Stimulated activated naive CD8-positive, alpha-beta T cell treated with anti-CD3 and anti-CD28 coated beads, Interleukin-15, amount 100 ng/mL, for 72 hours (primary cell): ENCODE data around the gene FAM171A1.

Experiments used
- ATAC-seq: fragments of 150-1000 bp; cut with Tn5 transposase; 2 replicates; pipeline ENCODE4 v1.10.0; 2021; ENCODE audit warnings: mild to moderate bottlenecking, moderate library complexity
- DNase-seq, 2 donors: peaks; one replicate each; pipeline ENCODE4 v3.0.0; 2021 to 2022
- H3K27ac Mint-ChIP-seq, 2 donors: one replicate each; pipeline ENCODE4 v1.8.0; 2022; ENCODE audit warnings: mild to moderate bottlenecking in 2 of 2, mixed read lengths in 2 of 2, moderate library complexity in 2 of 2
- H3K27me3 Mint-ChIP-seq: one replicate; pipeline ENCODE4 v1.8.0; 2022; ENCODE audit warnings: mixed read lengths
- H3K4me1 Mint-ChIP-seq: one replicate; pipeline ENCODE4 v1.8.0; 2022; ENCODE audit warnings: mild to moderate bottlenecking, mixed read lengths
- H3K4me3 Mint-ChIP-seq, 2 donors: one replicate each; pipeline ENCODE4 v1.8.0; 2022; ENCODE audit warnings: mild to moderate bottlenecking in 2 of 2, mixed read lengths in 2 of 2, moderate library complexity in 1 of 2
- H3K9me3 Mint-ChIP-seq, 2 donors: one replicate each; pipeline ENCODE4 v1.8.0; 2022; ENCODE audit warnings: mixed read lengths in 2 of 2

Gene FAM171A1

DNA sequence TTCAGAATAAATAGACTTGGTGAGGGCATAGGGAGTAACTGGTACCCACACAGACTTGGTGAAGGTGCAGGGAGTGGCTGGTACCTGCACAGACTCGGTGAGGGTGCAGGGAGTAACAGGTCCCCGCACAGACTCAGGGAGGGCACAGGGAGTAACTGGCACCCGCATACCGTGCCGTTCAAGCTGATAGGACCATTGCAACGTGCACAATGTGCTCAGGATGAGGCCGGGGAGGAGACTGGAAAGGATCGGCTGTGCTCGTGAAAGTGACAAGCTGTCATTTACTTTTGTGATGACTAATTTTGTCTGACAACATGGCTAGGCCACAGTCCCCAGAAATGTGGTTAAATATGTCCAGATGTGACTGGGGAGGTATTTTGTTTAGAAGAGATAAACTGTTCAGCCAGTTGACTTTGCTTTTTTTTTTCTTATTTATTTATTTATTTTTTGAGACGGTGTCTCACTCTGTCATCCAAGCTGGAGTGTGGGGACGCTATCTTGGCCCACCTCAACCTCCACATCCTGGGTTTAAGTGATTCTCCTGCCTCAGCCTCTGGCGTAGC lies 126.4 kb downstream of the FAM171A1 start:
- Mint-ChIP-seq H3K27me3 (no peaks in the 10 kb centered on the region), H3K9me3 (no peaks in the 10 kb centered on the region), H3K4me3 (no peak overlapping the region), H3K27ac (no peak overlapping the region), H3K4me1 (peaks cover 15% of the 10 kb centered on the region)
- peak; percentile 72 for ATAC-seq
- no peak for DNase-seq

DNA sequence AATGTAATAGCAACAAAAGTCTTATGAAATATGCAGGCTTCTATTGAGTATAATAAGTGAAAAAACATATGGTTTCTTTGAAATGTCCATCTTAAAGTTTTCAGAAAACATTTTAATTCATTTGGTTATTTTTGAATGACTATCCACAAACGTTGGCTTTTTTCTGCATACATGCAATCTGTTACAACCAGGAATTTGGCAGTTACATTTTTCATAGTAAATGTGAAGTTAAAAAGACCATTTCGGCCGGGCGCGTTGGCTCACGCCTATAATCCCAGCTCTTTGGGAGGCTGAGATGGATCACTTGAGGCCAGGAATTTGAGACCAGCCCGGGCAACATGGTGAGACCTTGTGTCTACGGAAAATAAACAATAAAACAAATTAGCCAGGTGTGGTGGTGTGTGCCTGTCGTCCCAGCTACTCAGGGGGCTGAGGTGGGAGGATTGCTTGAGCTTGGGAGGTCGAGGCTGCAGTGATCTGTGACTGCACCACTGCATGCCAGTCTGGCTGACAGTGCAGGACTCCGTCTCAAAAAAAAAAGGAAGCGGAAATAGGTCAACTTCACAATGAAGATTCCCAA lies 128.7 kb downstream of the FAM171A1 start:
- Mint-ChIP-seq H3K27ac (no peak overlapping the region), H3K27me3 (no peaks in the 10 kb centered on the region), H3K4me1 (peaks cover 31% of the 10 kb centered on the region), H3K9me3 (no peaks in the 10 kb centered on the region), H3K4me3 (no peak overlapping the region)
- DNase-seq (no peak), ATAC-seq (no peak)

DNA sequence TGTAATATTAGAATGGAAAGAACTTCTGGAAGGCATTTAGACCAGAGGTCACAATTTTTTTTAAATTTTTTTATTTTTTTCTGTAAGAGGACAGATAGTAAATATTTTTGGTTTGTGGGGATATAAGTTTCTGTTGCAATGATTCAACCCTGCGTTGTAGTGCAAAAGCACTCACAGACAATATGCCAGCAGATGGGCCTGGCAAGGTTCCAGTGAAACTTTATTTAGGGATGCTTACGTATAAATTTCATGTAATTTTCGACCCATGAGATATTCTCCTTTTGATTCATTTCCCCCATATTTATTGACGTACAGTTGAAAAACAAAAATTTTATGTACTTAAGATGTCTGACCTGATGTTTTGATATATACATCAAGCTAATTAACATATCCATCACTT lies 129.8 kb downstream of the FAM171A1 start:
- no peaks in the 10 kb centered on the region for H3K27me3 Mint-ChIP-seq
- DNase-seq (no peak), ATAC-seq (no peak)
- H3K9me3 Mint-ChIP-seq: no peaks in the 10 kb centered on the region
- H3K27ac Mint-ChIP-seq: peak overlapping the region in 1 of 2 donors; percentile 78
- peaks cover 38% of the 10 kb centered on the region for H3K4me1 Mint-ChIP-seq
- no peak overlapping the region for H3K4me3 Mint-ChIP-seq

DNA sequence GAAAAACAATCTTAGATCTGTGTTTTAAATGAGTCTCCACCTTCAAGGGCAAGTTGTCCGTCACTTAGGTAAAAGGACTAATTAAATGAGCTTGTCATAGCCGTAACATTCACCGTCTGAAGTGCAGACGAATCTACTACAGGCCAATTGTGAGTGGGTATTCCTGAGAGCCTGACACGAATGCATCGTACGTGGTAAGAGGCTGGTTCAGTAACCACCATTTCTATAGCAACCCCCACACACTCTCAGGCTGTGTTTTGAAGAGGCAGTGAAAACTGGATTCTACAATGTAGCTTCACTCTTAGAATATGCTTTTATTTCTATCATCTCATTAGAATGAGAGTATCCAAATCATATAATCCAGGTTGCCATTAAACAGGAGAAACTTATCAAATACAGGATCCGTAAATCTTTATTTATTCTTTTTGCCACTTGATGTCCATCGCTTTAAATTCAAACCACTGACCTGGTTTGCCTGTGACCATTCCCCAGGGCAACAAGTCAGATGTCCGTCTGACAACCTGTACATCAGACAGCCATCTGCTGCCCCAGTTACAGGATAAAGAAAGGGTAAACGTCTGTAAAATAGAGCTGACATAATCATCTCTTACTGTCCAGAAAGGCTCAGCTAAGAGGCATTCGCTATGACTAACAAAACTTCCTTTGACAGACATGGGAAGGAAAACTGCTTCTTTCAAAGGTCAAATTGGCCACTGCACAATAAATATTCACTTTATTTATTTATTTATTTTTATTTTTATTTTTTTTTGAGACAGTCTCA lies 132.3 kb downstream of the FAM171A1 start:
- Mint-ChIP-seq H3K4me1 (peaks cover 32% of the 10 kb centered on the region), H3K9me3 (no peaks in the 10 kb centered on the region), H3K4me3 (no peak overlapping the region), H3K27me3 (no peaks in the 10 kb centered on the region), H3K27ac (peak overlapping the region in 1 of 2 donors; percentile 74)
- peak in 1 of 2 donors; percentile 5 for DNase-seq
- ATAC-seq: peak; percentile 87

DNA sequence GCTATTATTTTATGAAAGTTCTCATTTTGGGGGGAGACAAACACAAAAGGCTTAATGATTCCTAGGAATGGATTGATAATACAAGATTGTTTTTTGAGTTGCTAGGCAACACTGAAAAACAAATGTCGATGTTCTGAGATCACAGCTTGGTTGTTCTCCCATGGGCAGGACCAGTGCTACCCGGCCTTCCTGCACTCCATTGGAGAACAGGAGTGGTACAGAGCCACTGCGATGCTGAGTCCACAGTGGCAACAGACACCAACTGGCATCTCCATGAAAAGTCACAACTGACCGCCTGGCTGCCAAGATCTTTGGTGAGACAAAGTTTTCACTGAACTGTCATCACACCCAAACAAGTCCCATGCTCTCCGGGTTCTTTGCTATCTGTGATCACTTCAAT lies 133.7 kb downstream of the FAM171A1 start:
- no peaks in the 10 kb centered on the region for H3K27me3 Mint-ChIP-seq
- ATAC-seq: no peak
- no peak overlapping the region for H3K4me3 Mint-ChIP-seq
- peaks cover 32% of the 10 kb centered on the region for H3K4me1 Mint-ChIP-seq
- H3K9me3 Mint-ChIP-seq: no peaks in the 10 kb centered on the region
- H3K27ac Mint-ChIP-seq: peak overlapping the region; percentile 49 to 51
- no peak for DNase-seq

DNA sequence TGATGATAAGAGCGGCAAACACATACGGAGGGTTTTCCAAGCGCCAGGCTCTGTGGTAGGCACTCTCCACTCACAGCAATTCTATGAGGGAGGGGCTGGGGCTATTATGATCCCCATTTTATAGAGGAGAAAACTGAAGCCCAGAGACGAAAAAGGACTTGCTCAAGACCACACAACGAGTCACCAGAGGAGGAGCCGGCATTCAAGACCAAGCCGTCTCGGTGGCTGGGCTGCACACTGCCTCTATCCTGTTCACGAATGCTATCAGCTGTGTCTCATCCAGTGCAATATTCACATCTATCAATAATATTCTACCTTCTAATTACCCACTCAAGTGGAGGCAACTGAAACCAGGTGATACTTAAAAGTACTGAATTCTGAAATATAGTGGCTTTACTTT lies 134.7 kb downstream of the FAM171A1 start:
- H3K4me3 Mint-ChIP-seq: no peak overlapping the region
- peak overlapping the region in 1 of 2 donors; percentile 33 for H3K27ac Mint-ChIP-seq
- ATAC-seq (no peak), DNase-seq (no peak)
- H3K9me3 Mint-ChIP-seq: no peaks in the 10 kb centered on the region
- H3K27me3 Mint-ChIP-seq: no peaks in the 10 kb centered on the region
- peaks cover 32% of the 10 kb centered on the region for H3K4me1 Mint-ChIP-seq

DNA sequence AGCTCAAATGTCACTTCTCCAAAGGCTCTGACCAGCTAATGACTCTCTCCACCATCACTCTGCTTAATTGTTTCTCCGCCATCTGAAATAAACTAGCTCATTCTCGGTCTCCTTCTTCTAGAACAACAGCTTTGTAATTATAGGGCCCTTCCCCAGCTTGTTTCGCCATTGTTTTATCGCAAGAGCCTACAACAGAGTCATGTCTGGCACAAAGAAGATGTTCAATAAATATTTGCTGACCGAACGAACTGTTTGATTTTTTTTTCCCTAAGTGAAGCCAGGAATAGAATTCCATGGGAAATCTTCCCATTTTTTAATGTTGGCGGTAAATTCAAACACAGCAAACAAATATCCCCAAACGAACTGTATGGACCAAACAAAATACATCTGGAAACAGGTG lies 138.8 kb downstream of the FAM171A1 start:
- ATAC-seq (no peak), DNase-seq (no peak)
- no peak overlapping the region for H3K27ac Mint-ChIP-seq
- no peaks in the 10 kb centered on the region for H3K27me3 Mint-ChIP-seq
- H3K9me3 Mint-ChIP-seq: peaks cover 7 to 12% of the 10 kb centered on the region in 2 donors
- peaks cover 15% of the 10 kb centered on the region for H3K4me1 Mint-ChIP-seq
- H3K4me3 Mint-ChIP-seq: no peak overlapping the region

DNA sequence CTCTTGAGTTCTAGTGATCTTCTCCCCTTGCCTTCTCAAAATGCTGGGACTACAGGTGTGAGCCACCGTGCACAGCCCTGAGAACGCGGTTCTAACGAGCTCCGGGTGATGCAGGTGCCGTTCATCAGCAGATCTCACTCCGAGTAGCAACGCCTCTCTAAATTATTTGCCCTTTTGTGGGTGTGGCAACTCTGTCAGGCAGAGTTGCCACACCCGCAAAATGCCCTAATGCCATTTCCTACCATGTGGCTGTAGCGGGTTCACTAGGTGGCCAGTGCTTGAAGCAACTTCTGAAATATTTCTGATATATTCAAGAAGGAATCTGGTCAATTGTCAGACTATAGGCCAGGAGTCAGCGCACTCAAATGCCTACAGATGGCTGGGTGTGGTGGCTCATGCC lies 139.7 kb downstream of the FAM171A1 start:
- Mint-ChIP-seq H3K9me3 (peaks cover 7 to 12% of the 10 kb centered on the region in 2 donors), H3K4me1 (peaks cover 9% of the 10 kb centered on the region), H3K27me3 (no peaks in the 10 kb centered on the region), H3K27ac (no peak overlapping the region), H3K4me3 (no peak overlapping the region)
- no peak for DNase-seq
- ATAC-seq: no peak

DNA sequence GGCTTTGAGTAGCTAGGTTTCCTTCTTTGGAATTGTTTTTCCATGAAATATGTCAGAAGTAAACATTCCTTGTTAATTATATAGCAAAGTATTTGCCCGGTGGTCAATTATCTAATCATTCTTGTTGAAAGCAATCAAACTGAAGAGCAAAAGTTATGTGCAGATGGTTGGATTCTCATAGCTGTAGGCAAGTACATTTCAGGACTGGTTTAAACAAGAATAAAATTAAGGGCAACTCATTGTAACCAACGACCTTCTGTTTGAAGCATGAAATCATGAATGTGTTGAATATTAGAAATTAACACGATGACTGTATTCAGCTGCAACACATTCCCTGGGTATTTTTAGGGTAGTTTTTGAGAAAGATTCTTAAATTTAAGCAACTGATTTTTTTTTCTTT lies 140.8 kb downstream of the FAM171A1 start:
- Mint-ChIP-seq H3K27ac (no peak overlapping the region), H3K4me3 (no peak overlapping the region), H3K27me3 (no peaks in the 10 kb centered on the region), H3K9me3 (peaks cover 7 to 12% of the 10 kb centered on the region in 2 donors), H3K4me1 (no peaks in the 10 kb centered on the region)
- ATAC-seq (no peak), DNase-seq (no peak)

DNA sequence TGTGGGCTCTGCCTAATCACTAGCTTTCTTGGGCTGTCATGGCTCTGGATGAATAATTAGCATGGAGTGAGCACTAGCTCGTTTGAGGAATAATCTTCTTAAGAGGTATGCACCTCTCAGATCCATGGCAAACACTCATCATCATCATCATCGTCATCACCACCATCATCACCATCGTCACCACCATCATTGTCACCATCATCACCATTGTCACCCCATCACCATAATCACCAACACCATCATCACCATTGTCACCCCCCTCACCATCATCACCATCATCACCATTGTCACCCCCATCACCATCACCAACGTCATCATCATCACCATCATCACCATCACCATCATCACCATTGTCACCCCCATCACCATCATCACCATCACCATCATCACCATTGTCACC lies 141.8 kb downstream of the FAM171A1 start:
- no peaks in the 10 kb centered on the region for H3K27me3 Mint-ChIP-seq
- H3K9me3 Mint-ChIP-seq: peaks cover 13 to 21% of the 10 kb centered on the region in 2 donors
- H3K27ac Mint-ChIP-seq: no peak overlapping the region
- no peaks in the 10 kb centered on the region for H3K4me1 Mint-ChIP-seq
- no peak overlapping the region for H3K4me3 Mint-ChIP-seq
- ATAC-seq (no peak), DNase-seq (no peak)

DNA sequence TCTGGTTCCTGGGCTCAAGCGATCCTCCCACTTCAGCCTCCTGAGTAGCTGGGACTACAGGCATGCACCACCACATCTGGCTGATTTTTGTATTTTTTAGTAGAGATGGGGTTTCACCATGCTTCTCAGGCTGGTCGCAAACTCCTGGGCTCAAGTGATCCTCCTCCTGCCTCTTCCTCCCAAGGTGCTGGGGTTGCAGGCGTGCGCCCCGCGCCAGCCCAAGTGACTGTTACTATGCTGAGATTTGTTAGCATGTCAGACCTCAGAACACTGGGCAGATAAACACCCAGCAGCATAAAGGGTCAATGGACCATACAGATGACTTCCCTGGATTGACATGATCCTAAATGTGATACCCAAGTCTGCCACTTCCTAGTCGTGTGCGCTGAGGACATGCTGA lies 142.7 kb downstream of the FAM171A1 start:
- peaks cover 13 to 21% of the 10 kb centered on the region in 2 donors for H3K9me3 Mint-ChIP-seq
- no peak overlapping the region for H3K27ac Mint-ChIP-seq
- H3K4me3 Mint-ChIP-seq: no peak overlapping the region
- no peaks in the 10 kb centered on the region for H3K4me1 Mint-ChIP-seq
- ATAC-seq (no peak), DNase-seq (no peak)
- no peaks in the 10 kb centered on the region for H3K27me3 Mint-ChIP-seq

DNA sequence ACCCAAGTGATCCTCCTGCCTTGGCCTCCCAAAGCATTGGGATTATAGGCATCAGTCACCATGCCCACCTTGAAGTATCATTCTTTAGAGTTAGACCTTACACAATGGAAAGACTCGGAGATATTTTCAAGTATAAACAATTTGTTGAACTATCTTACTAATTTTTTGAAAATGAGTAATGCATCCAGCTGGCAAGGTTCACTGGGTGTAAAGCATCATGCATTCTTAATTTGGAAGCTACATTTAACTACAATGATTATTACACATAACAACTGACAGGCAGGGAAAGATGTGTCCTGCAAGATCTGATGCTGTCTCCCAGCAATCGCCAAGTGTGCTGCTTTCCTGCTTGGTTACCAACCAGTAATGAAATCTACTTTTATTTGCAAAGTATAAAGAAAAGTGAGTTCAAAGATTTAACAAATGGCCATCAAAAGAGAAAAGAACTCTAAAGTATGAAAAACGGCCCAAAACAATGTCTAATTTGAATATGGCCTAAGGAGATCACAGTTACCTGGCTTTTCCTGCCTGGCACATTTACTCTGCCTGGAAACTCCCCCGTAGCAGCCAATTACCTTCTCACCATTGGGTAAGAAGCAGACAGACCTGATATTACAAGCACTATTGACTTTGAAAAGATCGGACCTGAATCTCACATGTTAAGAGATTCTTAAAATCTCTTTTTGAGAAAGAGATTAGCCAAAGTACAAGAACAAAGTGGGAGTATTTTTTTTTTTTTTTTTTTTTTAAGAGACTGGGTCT lies 143.3 kb downstream of the FAM171A1 start:
- peaks cover 13 to 21% of the 10 kb centered on the region in 2 donors for H3K9me3 Mint-ChIP-seq
- H3K27ac Mint-ChIP-seq: no peak overlapping the region
- no peak for ATAC-seq
- no peaks in the 10 kb centered on the region for H3K4me1 Mint-ChIP-seq
- no peak for DNase-seq
- no peak overlapping the region for H3K4me3 Mint-ChIP-seq
- no peaks in the 10 kb centered on the region for H3K27me3 Mint-ChIP-seq

DNA sequence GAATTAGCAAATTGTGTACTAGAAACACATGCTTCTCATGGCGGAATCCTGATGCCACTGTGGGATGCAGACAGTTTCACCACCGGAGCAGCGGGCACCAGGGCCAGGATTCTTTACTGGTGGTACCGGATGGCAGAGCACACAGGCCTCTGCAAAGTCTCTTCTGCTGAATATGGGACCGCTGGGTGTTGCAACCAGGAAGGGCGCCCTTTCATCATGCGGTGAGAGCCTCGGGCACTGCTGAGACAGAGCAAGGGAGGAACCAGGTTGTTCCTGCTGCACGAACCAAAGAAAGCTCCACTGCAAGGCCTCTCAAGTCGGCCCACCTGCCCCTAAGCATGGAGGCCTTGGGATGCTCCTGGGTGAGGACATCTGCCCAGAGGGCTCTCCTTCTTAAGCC lies 145.6 kb downstream of the FAM171A1 start:
- Mint-ChIP-seq H3K4me3 (no peak overlapping the region), H3K9me3 (peaks cover 13 to 21% of the 10 kb centered on the region in 2 donors)

DNA sequence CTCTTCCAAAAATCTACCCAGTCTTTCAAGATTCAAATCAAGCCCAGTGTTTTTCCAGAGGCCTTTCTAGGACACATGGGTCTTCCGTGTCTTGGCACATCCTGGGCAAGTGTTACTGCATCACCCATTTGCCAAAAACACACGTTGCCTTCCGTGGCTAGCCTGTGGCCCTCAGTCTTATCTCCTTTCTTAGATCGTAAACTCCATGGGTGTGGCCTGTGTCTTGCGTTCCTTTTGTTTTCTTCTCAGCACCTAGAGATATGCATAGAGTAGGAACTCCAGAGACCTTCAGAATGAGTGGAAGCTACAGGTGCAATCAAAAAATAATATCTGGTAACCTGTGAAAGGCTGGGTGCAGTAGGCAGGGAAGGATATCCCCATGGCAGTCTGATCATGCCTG lies 146.1 kb downstream of the FAM171A1 start:
- no peak for ATAC-seq
- Mint-ChIP-seq H3K27ac (peak overlapping the region; percentile 22 to 42), H3K4me1 (peaks cover 5% of the 10 kb centered on the region), H3K27me3 (no peaks in the 10 kb centered on the region), H3K4me3 (no peak overlapping the region), H3K9me3 (peaks cover 12 to 19% of the 10 kb centered on the region in 2 donors)
- no peak for DNase-seq

More for the DNA sequence above, 145.6 kb downstream of the FAM171A1 start:
- Mint-ChIP-seq H3K4me1 (peaks cover 5% of the 10 kb centered on the region), H3K27me3 (no peaks in the 10 kb centered on the region), H3K27ac (no peak overlapping the region)
- ATAC-seq (no peak), DNase-seq (no peak)

DNA sequence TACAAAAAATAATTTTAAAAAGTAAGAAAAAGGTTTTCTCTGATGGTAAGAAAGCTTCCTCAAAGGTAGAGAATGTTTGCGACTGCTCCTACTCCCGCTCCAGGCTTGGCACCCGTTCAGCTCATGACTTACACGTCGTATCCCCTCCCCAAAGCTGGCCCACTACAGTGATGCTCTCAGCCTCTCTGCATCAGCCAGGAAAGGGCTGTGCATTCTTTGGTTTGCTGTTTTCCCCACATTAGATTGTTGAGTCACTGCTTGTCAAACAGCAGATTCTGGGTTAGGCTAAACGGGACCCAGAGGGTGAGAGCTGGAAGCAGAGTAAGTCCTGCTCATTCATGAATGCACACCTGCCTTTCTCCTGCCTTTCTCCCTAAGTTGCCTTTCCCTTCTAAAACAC lies 147.9 kb downstream of the FAM171A1 start:
- H3K4me1 Mint-ChIP-seq: peaks cover 5% of the 10 kb centered on the region
- H3K27ac Mint-ChIP-seq: no peak overlapping the region
- H3K9me3 Mint-ChIP-seq: peaks cover 6 to 9% of the 10 kb centered on the region in 2 donors
- H3K4me3 Mint-ChIP-seq: no peak overlapping the region
- no peak for ATAC-seq
- no peaks in the 10 kb centered on the region for H3K27me3 Mint-ChIP-seq
- DNase-seq: no peak

DNA sequence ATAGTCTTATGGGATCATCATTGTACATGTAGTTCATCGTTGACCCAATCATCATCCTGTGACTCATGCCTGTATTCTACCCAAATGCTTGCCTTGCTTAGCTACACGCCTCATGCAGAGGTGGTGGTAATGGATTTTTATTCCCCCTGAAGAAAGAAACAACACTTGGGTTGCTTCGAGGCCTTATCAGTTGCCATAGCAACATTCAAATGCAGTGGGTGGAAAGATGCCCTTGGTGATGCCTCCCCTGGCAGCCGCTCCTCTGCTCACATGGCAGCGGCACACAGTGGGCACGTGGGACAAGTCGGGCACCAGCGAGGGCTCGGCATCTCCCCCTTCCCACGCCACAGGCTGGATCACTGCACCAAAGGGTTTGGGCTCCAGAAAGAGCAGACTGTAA lies 148.6 kb downstream of the FAM171A1 start:
- DNase-seq (no peak), ATAC-seq (no peak)
- peaks cover 5% of the 10 kb centered on the region for H3K4me1 Mint-ChIP-seq
- H3K27me3 Mint-ChIP-seq: no peaks in the 10 kb centered on the region
- H3K27ac Mint-ChIP-seq: no peak overlapping the region
- H3K4me3 Mint-ChIP-seq: no peak overlapping the region
- peaks cover 6 to 9% of the 10 kb centered on the region in 2 donors for H3K9me3 Mint-ChIP-seq
